Activated CD8-positive, alpha-beta T cell treated with anti-CD3 and anti-CD28 coated beads, Interleukin-2, amount 10 ng/mL, durations not matched to agents 7 days and 5 days (primary cell): ENCODE data around the gene ILK. TPM values are rescaled to one million over a fixed set of nuclear protein-coding genes. Genes with fewer than 3 reads are reported as not detected.

Experiments
- ATAC-seq: fragments of 150-1000 bp; cut with Tn5 transposase; one replicate; pipeline ENCODE4 v1.10.0; 2021; ENCODE audit warnings: moderate library complexity
- CTCF ChIA-PET: fragments of 350-600 bp; sonication (Branson Sonifier 250); formaldehyde crosslinking; loops from one replicate; lab custom pipeline; 2021; ENCODE audit warnings: antibody characterized with exemption; lab: Charles Lee
- POLR2A ChIA-PET: fragments of 350-600 bp; sonication (Branson Sonifier 250); formaldehyde crosslinking; loops from one replicate; lab custom pipeline; 2021; ENCODE audit warnings: antibody characterized with exemption; lab: Charles Lee
- DNase-seq: peaks from one replicate; pipeline ENCODE4 v3.0.0-alpha.2; 2020
- H3K27ac Mint-ChIP-seq: one replicate; pipeline ENCODE4 v1.8.0; 2021; ENCODE audit warnings: mild to moderate bottlenecking, mixed read lengths
- H3K27me3 Mint-ChIP-seq: one replicate; pipeline ENCODE4 v1.8.0; 2021; ENCODE audit warnings: low read depth, mixed read lengths
- H3K36me3 Mint-ChIP-seq: one replicate; pipeline ENCODE4 v1.8.0; 2021; ENCODE audit warnings: low read depth, mixed read lengths
- H3K4me1 Mint-ChIP-seq: one replicate; pipeline ENCODE4 v1.8.0; 2021; ENCODE audit warnings: low read depth, mixed read lengths
- H3K4me3 Mint-ChIP-seq: one replicate; pipeline ENCODE4 v1.8.0; 2021; ENCODE audit warnings: mild to moderate bottlenecking, mixed read lengths
- H3K9me3 Mint-ChIP-seq: one replicate; pipeline ENCODE4 v1.8.0; 2022; ENCODE audit warnings: mixed read lengths; ENCODE audit not compliant: insufficient read depth
- total RNA-seq, 2 experiments: library from RNA; stranded (reverse); gene quantifications; one replicate each; pipeline ENCODE4 v1.2.3, GENCODE V29; 2021

Gene ILK
- total RNA-seq, 2 experiments from 2014 or later, result 195 to 197 TPM

- POLR2A ChIA-PET, result no interaction called here
- Mint-ChIP-seq H3K36me3 (no peaks in the 10 kb centered on the region), H3K4me1 (peaks cover 6% of the 10 kb centered on the region), H3K9me3 (no peaks in the 10 kb centered on the region), H3K27me3 (no peaks in the 10 kb centered on the region), H3K27ac (no peak overlapping the region), H3K4me3 (no peak overlapping the region)
- ATAC-seq, result no peak
- CTCF ChIA-PET, result no interaction called here
- no peak for DNase-seq
Measured at GRCh38 chr11:6640985-6641701, 37.6 kb downstream of the ILK start.

GRCh38 chr11:6642957-6643356, 39.4 kb downstream of the ILK start:
- POLR2A ChIA-PET, result no interaction called here
- CTCF ChIA-PET, result interaction anchor here (1.7 kb wide), 1 partner anchor 41 kb away, joined by 7 read pairs; the partner anchor contains the start of gene MRPL17
- H3K36me3 Mint-ChIP-seq, result no peaks in the 10 kb centered on the region
- no peak overlapping the region for H3K4me3 Mint-ChIP-seq
- no peak for DNase-seq
- H3K27ac Mint-ChIP-seq, result no peak overlapping the region
- H3K27me3 Mint-ChIP-seq, result no peaks in the 10 kb centered on the region
- H3K9me3 Mint-ChIP-seq, result no peaks in the 10 kb centered on the region
- ATAC-seq, result no peak
- H3K4me1 Mint-ChIP-seq, result peaks cover 6% of the 10 kb centered on the region

GRCh38 chr11:6646071-6646470, 42.5 kb downstream of the ILK start:
- ChIA-PET CTCF (interaction anchor here (1.0 to 4.8 kb wide), 5 partner anchors 13 to 115 kb away, joined by 3 to 22 read pairs (median 11); partner anchors contain the start of genes MRPL17 and TPP1), POLR2A (interaction anchor here (0.7 to 1.5 kb wide), 2 partner anchors 17 to 689 kb away, joined by 3 read pairs; no protein-coding TSS in a partner anchor)
- H3K9me3 Mint-ChIP-seq, result no peaks in the 10 kb centered on the region
- no peaks in the 10 kb centered on the region for H3K27me3 Mint-ChIP-seq
- no peak overlapping the region for H3K27ac Mint-ChIP-seq
- ATAC-seq (no peak), DNase-seq (no peak)
- no peak overlapping the region for H3K4me3 Mint-ChIP-seq
- no peaks in the 10 kb centered on the region for H3K36me3 Mint-ChIP-seq
- no peaks in the 10 kb centered on the region for H3K4me1 Mint-ChIP-seq

- Mint-ChIP-seq H3K36me3 (no peaks in the 10 kb centered on the region), H3K9me3 (no peaks in the 10 kb centered on the region), H3K4me1 (no peaks in the 10 kb centered on the region), H3K27ac (no peak overlapping the region), H3K4me3 (no peak overlapping the region), H3K27me3 (no peaks in the 10 kb centered on the region)
- no peak for DNase-seq
- POLR2A ChIA-PET, result interaction anchor here (0.7 to 1.5 kb wide), 4 partner anchors 18 to 690 kb away, joined by 3 to 10 read pairs (median 3); partner anchors contain the start of gene TPP1
- no peak for ATAC-seq
- CTCF ChIA-PET, result interaction anchor here (1.0 to 4.8 kb wide), 6 partner anchors 12 to 116 kb away, joined by 3 to 22 read pairs (median 8); partner anchors contain the start of genes MRPL17 and TPP1
Measured at GRCh38 chr11:6646576-6646917, 43.0 kb downstream of the ILK start.

GRCh38 chr11:6646918-6647679, 43.5 kb downstream of the ILK start:
- peak; percentile 75 for ATAC-seq
- ChIA-PET CTCF (interaction anchor here (0.7 to 4.8 kb wide), 8 partner anchors 12 to 116 kb away, joined by 3 to 22 read pairs (median 4); partner anchors contain the start of genes MRPL17 and TPP1), POLR2A (interaction anchor here (0.7 to 1.5 kb wide), 4 partner anchors 18 to 690 kb away, joined by 3 to 10 read pairs (median 3); partner anchors contain the start of gene TPP1)
- Mint-ChIP-seq H3K27me3 (no peaks in the 10 kb centered on the region), H3K36me3 (no peaks in the 10 kb centered on the region), H3K4me3 (no peak overlapping the region), H3K9me3 (no peaks in the 10 kb centered on the region), H3K4me1 (no peaks in the 10 kb centered on the region), H3K27ac (no peak overlapping the region)
- DNase-seq, result peak; percentile 42

GRCh38 chr11:6647836-6648235, 44.3 kb downstream of the ILK start:
- no peaks in the 10 kb centered on the region for H3K27me3 Mint-ChIP-seq
- H3K9me3 Mint-ChIP-seq, result no peaks in the 10 kb centered on the region
- CTCF ChIA-PET, result interaction anchor here (0.7 to 4.8 kb wide), 5 partner anchors 11 to 35 kb away, joined by 3 to 22 read pairs (median 11); partner anchors contain the start of genes MRPL17 and TPP1
- ATAC-seq, result no peak
- no peak overlapping the region for H3K4me3 Mint-ChIP-seq
- no peaks in the 10 kb centered on the region for H3K4me1 Mint-ChIP-seq
- H3K36me3 Mint-ChIP-seq, result no peaks in the 10 kb centered on the region
- no peak overlapping the region for H3K27ac Mint-ChIP-seq
- no peak for DNase-seq
- POLR2A ChIA-PET, result interaction anchor here (1.3 kb wide), 1 partner anchor 29 kb away, joined by 10 read pairs; the partner anchor contains the start of gene TPP1

GRCh38 chr11:6648501-6648900, 44.9 kb downstream of the ILK start:
- POLR2A ChIA-PET, result no interaction called here
- Mint-ChIP-seq H3K36me3 (no peaks in the 10 kb centered on the region), H3K4me3 (no peak overlapping the region), H3K4me1 (no peaks in the 10 kb centered on the region), H3K9me3 (no peaks in the 10 kb centered on the region), H3K27me3 (no peaks in the 10 kb centered on the region), H3K27ac (no peak overlapping the region)
- CTCF ChIA-PET, result interaction anchor here (1.3 to 4.8 kb wide), 6 partner anchors 10 to 269 kb away, joined by 3 to 22 read pairs (median 12); partner anchors contain the start of genes MRPL17 and TPP1
- no peak for DNase-seq
- no peak for ATAC-seq

GRCh38 chr11:6650104-6650503, 46.5 kb downstream of the ILK start:
- no peaks in the 10 kb centered on the region for H3K9me3 Mint-ChIP-seq
- POLR2A ChIA-PET, result interaction anchor here (0.6 kb wide), 1 partner anchor 36 kb away, joined by 3 read pairs; no protein-coding TSS in a partner anchor
- ATAC-seq (no peak), DNase-seq (no peak)
- H3K4me3 Mint-ChIP-seq, result no peak overlapping the region
- CTCF ChIA-PET, result interaction anchor here (0.6 to 4.8 kb wide), 8 partner anchors 15 to 486 kb away, joined by 3 to 22 read pairs (median 7); partner anchors contain the start of genes MRPL17, TAF10 and TPP1
- no peaks in the 10 kb centered on the region for H3K27me3 Mint-ChIP-seq
- H3K27ac Mint-ChIP-seq, result no peak overlapping the region
- no peaks in the 10 kb centered on the region for H3K4me1 Mint-ChIP-seq
- no peaks in the 10 kb centered on the region for H3K36me3 Mint-ChIP-seq

GRCh38 chr11:6650980-6651379, 47.4 kb downstream of the ILK start:
- no peak overlapping the region for H3K4me3 Mint-ChIP-seq

GRCh38 chr11:6652182-6652581, 48.6 kb downstream of the ILK start:
- Mint-ChIP-seq H3K9me3 (no peaks in the 10 kb centered on the region), H3K36me3 (no peaks in the 10 kb centered on the region), H3K27ac (no peak overlapping the region), H3K4me1 (peaks cover 4% of the 10 kb centered on the region), H3K27me3 (peaks cover 13% of the 10 kb centered on the region), H3K4me3 (no peak overlapping the region)
- ChIA-PET CTCF (interaction anchor here (1.2 kb wide), 1 partner anchor 86 kb away, joined by 3 read pairs; no protein-coding TSS in a partner anchor), POLR2A (no interaction called here)
- ATAC-seq (no peak), DNase-seq (no peak)

More at GRCh38 chr11:6650980-6651379, 47.4 kb downstream of the ILK start:
- no peak for DNase-seq
- Mint-ChIP-seq H3K27ac (no peak overlapping the region), H3K9me3 (no peaks in the 10 kb centered on the region), H3K4me1 (peaks cover under 1% of the 10 kb centered on the region), H3K27me3 (peaks cover 2% of the 10 kb centered on the region), H3K36me3 (no peaks in the 10 kb centered on the region)
- CTCF ChIA-PET, result interaction anchor here (1.5 to 4.8 kb wide), 2 partner anchors 32 to 39 kb away, joined by 4 to 22 read pairs; partner anchors contain the start of genes TAF10 and TPP1
- POLR2A ChIA-PET, result no interaction called here
- ATAC-seq, result no peak

- POLR2A ChIA-PET, result no interaction called here
- CTCF ChIA-PET, result interaction anchor here (1.0 to 2.1 kb wide), 3 partner anchors 15 to 41 kb away, joined by 3 to 8 read pairs (median 7); partner anchors contain the start of genes MRPL17 and TAF10
- no peak for ATAC-seq
Measured at GRCh38 chr11:6653097-6653496, 49.5 kb downstream of the ILK start.

More at GRCh38 chr11:6653097-6653496, 49.5 kb downstream of the ILK start:
- H3K4me1 Mint-ChIP-seq, result peaks cover 4% of the 10 kb centered on the region
- no peaks in the 10 kb centered on the region for H3K36me3 Mint-ChIP-seq
- peaks cover 13% of the 10 kb centered on the region for H3K27me3 Mint-ChIP-seq
- H3K4me3 Mint-ChIP-seq, result no peak overlapping the region
- DNase-seq, result no peak
- no peak overlapping the region for H3K27ac Mint-ChIP-seq
- H3K9me3 Mint-ChIP-seq, result no peaks in the 10 kb centered on the region
